ENCODE results near the gene BECN2.
A peak's percentile ranks its signal among the peaks of the same experiment; 100 is the strongest.
"Not testable (repeated sequence)": the region's sequence is repeated elsewhere in the genome, so short reads cannot be mapped to it uniquely, and the experiment has no call there.

Gene BECN2

GRCh38 chr1:241979926-241980325 lies 22.4 kb downstream of the BECN2 start:
- DNase-seq, result no peak

- no peak for DNase-seq
These were observed 28.2 kb downstream of the BECN2 start for GRCh38 chr1:241985787-241986186.

GRCh38 chr1:241988389-241988930 lies 30.9 kb downstream of the BECN2 start:
- DNase-seq, result not testable (repeated sequence)

GRCh38 chr1:241990040-241990439 lies 32.5 kb downstream of the BECN2 start:
- no peak for DNase-seq

- no peak for DNase-seq
These were observed 35.2 kb downstream of the BECN2 start for GRCh38 chr1:241992734-241993133.

GRCh38 chr1:241994171-241994570 lies 36.6 kb downstream of the BECN2 start:
- DNase-seq, result no peak

- DNase-seq, result no peak
These were observed 39.9 kb downstream of the BECN2 start for GRCh38 chr1:241997401-241997998.

- peak; percentile 24 to 42 for DNase-seq
These were observed 40.9 kb downstream of the BECN2 start for GRCh38 chr1:241998412-241998921.

- DNase-seq, result no peak
These were observed 41.5 kb downstream of the BECN2 start, which contains the start of gene MAP1LC3C for GRCh38 chr1:241999026-241999425. Gene MAP1LC3C (minus strand): TSS chr1:241999098. CDS start chr1:241999008, 90 bp downstream.

- DNase-seq, result no peak
These were observed 42.9 kb downstream of the BECN2 start for GRCh38 chr1:242000434-242000833.

GRCh38 chr1:242002072-242002471 lies 44.5 kb downstream of the BECN2 start:
- no peak for DNase-seq

GRCh38 chr1:242002510-242002909 lies 44.9 kb downstream of the BECN2 start:
- DNase-seq, result no peak

GRCh38 chr1:242004751-242005495 lies 47.4 kb downstream of the BECN2 start:
- DNase-seq, result no peak

- no peak for DNase-seq
These were observed 48.4 kb downstream of the BECN2 start for GRCh38 chr1:242005866-242006535.

GRCh38 chr1:242006976-242007375 lies 49.4 kb downstream of the BECN2 start:
- no peak for DNase-seq
